ENCODE measurements around the gene PCSK5. TPM values are rescaled to one million over a fixed set of nuclear protein-coding genes. Genes with fewer than 3 reads are reported as not detected.

The PCSK5 gene
- total and polyA plus RNA-seq, 4 donors: 0.58 to 3.6 (median 0.82) TPM

GRCh38 chr9:76352026-76352620 lies 461.6 kb downstream of the PCSK5 start:
- Histone ChIP-seq H3K9ac (ENCODE audit: low read depth in 1 of 2, low read length in 2 of 2) (no peak overlapping the region), H3K4me1 (ENCODE audit: control insufficient read depth in 4 of 4, insufficient read depth in 4 of 4, low read length in 3 of 4) (no peaks in the 10 kb centered on the region), H3K27me3 (ENCODE audit: control insufficient read depth in 4 of 4, insufficient read depth in 4 of 4, low read length in 3 of 4) (no peaks in the 10 kb centered on the region), H3K27ac (ENCODE audit: low read depth in 1 of 2, low read length in 2 of 2) (no peak overlapping the region), H3K36me3 (ENCODE audit: control insufficient read depth in 4 of 4, insufficient read depth in 3 of 4, low read depth in 1 of 4, low read length in 3 of 4) (no peaks in the 10 kb centered on the region), H3K9me3 (ENCODE audit: control insufficient read depth in 4 of 4, low read length in 3 of 4) (no peaks in the 10 kb centered on the region), H3K4me3 (ENCODE audit: low read depth in 1 of 3, low read length in 3 of 3) (no peak overlapping the region)
- no peak for TF ChIP-seq RAD21 (IDR thresholded peaks at IDR 0.05)
- TF ChIP-seq REST (IDR thresholded peaks at IDR 0.05): no peak
- TF ChIP-seq ZBTB33 (IDR thresholded peaks at IDR 0.05): no peak
- TF ChIP-seq FOXA2 (IDR thresholded peaks at IDR 0.05): no peak
- TF ChIP-seq SP1 (IDR thresholded peaks at IDR 0.05): no peak
- TF ChIP-seq GABPA (IDR thresholded peaks at IDR 0.05 in 1 of 2, conservative IDR thresholded peaks at IDR 0.05 in 1 of 2): no peak
- no peak for DNase-seq (ENCODE audit: low spot score)
- WGBS: 78% methylated on average over 4 of the region's 4 CpGs

- no peaks in the 10 kb centered on the region for H3K36me3 ChIP-seq (ENCODE audit: control insufficient read depth in 4 of 4, insufficient read depth in 3 of 4, low read depth in 1 of 4, low read length in 3 of 4)
These were observed 462.8 kb downstream of the PCSK5 start for GRCh38 chr9:76353280-76353679.

More at GRCh38 chr9:76353280-76353679, 462.8 kb downstream of the PCSK5 start:
- no peak for DNase-seq (ENCODE audit: low spot score)
- Histone ChIP-seq H3K9ac (ENCODE audit: low read depth in 1 of 2, low read length in 2 of 2) (no peak overlapping the region), H3K27ac (ENCODE audit: low read depth in 1 of 2, low read length in 2 of 2) (no peak overlapping the region), H3K9me3 (ENCODE audit: control insufficient read depth in 4 of 4, low read length in 3 of 4) (no peaks in the 10 kb centered on the region), H3K4me1 (ENCODE audit: control insufficient read depth in 4 of 4, insufficient read depth in 4 of 4, low read length in 3 of 4) (no peaks in the 10 kb centered on the region), H3K27me3 (ENCODE audit: control insufficient read depth in 4 of 4, insufficient read depth in 4 of 4, low read length in 3 of 4) (no peaks in the 10 kb centered on the region), H3K4me3 (ENCODE audit: low read depth in 1 of 3, low read length in 3 of 3) (no peak overlapping the region)
- WGBS: 71% methylated on average over 5 of the region's 5 CpGs
- TF ChIP-seq FOXA1 (IDR thresholded peaks at IDR 0.05) (no peak), NR2F2 (IDR thresholded peaks at IDR 0.05) (no peak), REST (IDR thresholded peaks at IDR 0.05) (no peak), EGR1 (IDR thresholded peaks at IDR 0.05; ENCODE audit: low read depth in 2 of 2) (no peak), SP1 (IDR thresholded peaks at IDR 0.05) (no peak), CTCF (IDR thresholded peaks at IDR 0.05; ENCODE audit: low read depth, low read length, missing input control) (no peak), GABPA (IDR thresholded peaks at IDR 0.05 in 1 of 2, conservative IDR thresholded peaks at IDR 0.05 in 1 of 2) (no peak)
